HCT116 (cell line): ENCODE results near the gene CNKSR1. TPM values are rescaled to one million over a fixed set of nuclear protein-coding genes. Genes with fewer than 3 reads are reported as not detected.

Experiments used
- ATAC-seq: fragments of 200-7000 bp; cut with Tn5 transposase; 2 replicates; pipeline ENCODE4 v1.9.1; 2020; ENCODE audit warnings: mild to moderate bottlenecking, moderate library complexity
- BruUV-seq: library from RNA; stranded (reverse); fragments of 400-500 nt; replicated peaks from 2 replicates; lab custom pipeline; 2021; lab: Mats Ljungman, UMichigan
- CTCF ChIA-PET: fragments of 300-600 bp; sonication (Branson Sonifier 250); formaldehyde crosslinking; loops from one replicate; lab custom pipeline; 2021; ENCODE audit warnings: antibody characterized with exemption; lab: Charles Lee
- POLR2A ChIA-PET: fragments of 300-600, 350-600 bp; sonication (Branson Sonifier 250); formaldehyde crosslinking; loops from one replicate; lab custom pipeline; 2021; ENCODE audit warnings: antibody characterized with exemption; lab: Charles Lee
- RAD21 ChIA-PET, 2 experiments: fragments of 300-600 bp; sonication (Branson Sonifier 250); formaldehyde crosslinking; loops; one replicate each; lab custom pipeline; 2023; ENCODE audit warnings: low total read pairs in 2 of 2; ENCODE audit not compliant: uncharacterized antibody in 2 of 2, unreplicated experiment in 2 of 2, low non-redundant PET in 1 of 2; lab: Charles Lee
- DNase-seq: peaks from one replicate; pipeline ENCODE4 v3.0.0-alpha.2; 2010; ENCODE audit warnings: low read depth, low spot score
- H2AFZ ChIP-seq: fragments of 200-600 bp; shearing (Covaris generic), sonication (generic); 2 replicates; pipeline ENCODE4 v1.6.1; 2017; ENCODE audit warnings: low read depth, mixed run types, mixed read lengths, antibody characterized with exemption, low read length; ENCODE audit not compliant: poor library complexity, severe bottlenecking
- H3K27ac ChIP-seq: 2 replicates; pipeline ENCODE4 v1.5.1; 2012; ENCODE audit warnings: low read depth, low read length
- H3K27me3 ChIP-seq: fragments of 200-600 bp; sonication (generic); 2 replicates; pipeline ENCODE4 v1.6.1; 2016; ENCODE audit warnings: mixed run types, low read length, mixed read lengths; ENCODE audit not compliant: insufficient read depth
- H3K36me3 ChIP-seq, 2 experiments: fragments of 200-500 bp in 1 of 2; fragments of 200-600 bp in 1 of 2; sonication (Bioruptor generic) in 1 of 2; sonication (generic) in 1 of 2; 2 replicates each; pipeline versions ENCODE4 v1.5.1 to v1.6.1; 2014 to 2016; ENCODE audit warnings: low read length in 2 of 2, inconsistent platforms in 1 of 2, mixed read lengths in 1 of 2, mixed run types in 1 of 2; ENCODE audit not compliant: insufficient read depth in 2 of 2, control insufficient read depth in 1 of 2
- H3K4me1 ChIP-seq, 2 experiments: fragments of 200-600 bp in 1 of 2; sonication (generic) in 1 of 2; 2 replicates each; pipeline versions ENCODE4 v1.5.1 to v1.6.1; 2012 to 2017; ENCODE audit warnings: low read length in 2 of 2, inconsistent platforms in 1 of 2, mild to moderate bottlenecking in 1 of 2, mixed read lengths in 1 of 2, mixed run types in 1 of 2, moderate library complexity in 1 of 2; ENCODE audit not compliant: insufficient read depth in 2 of 2, control insufficient read depth in 1 of 2
- H3K4me2 ChIP-seq: fragments of 200-600 bp; sonication (generic); 2 replicates; pipeline ENCODE4 v1.6.1; 2017; ENCODE audit warnings: mixed run types, low read length, mixed read lengths
- H3K4me3 ChIP-seq, 2 experiments: fragments of 200-600 bp in 1 of 2; sonication (generic) in 1 of 2; replicated peaks in 1 of 2; 2 replicates each; pipeline ENCODE4 v1.5.1; 2011 to 2016; ENCODE audit warnings: low read length in 2 of 2, control low read depth in 1 of 2, low read depth in 1 of 2, mild to moderate bottlenecking in 1 of 2, mixed read lengths in 1 of 2, mixed run types in 1 of 2
- H3K79me2 ChIP-seq: fragments of 200-600 bp; sonication (generic); 2 replicates; pipeline ENCODE4 v1.6.1; 2017; ENCODE audit warnings: mild to moderate bottlenecking, mixed run types, low read length, moderate library complexity, mixed read lengths; ENCODE audit not compliant: insufficient read depth
- H3K9ac ChIP-seq: fragments of 200-600 bp; sonication (generic); 2 replicates; pipeline ENCODE4 v1.6.1; 2016; ENCODE audit warnings: low read length, mixed read lengths
- H3K9me2 ChIP-seq: fragments of 200-600 bp; sonication (generic), shearing (Covaris generic); 2 replicates; pipeline ENCODE4 v1.6.1; 2017; ENCODE audit warnings: mixed run types, mild to moderate bottlenecking, moderate library complexity; ENCODE audit not compliant: insufficient read depth
- H3K9me3 ChIP-seq, 2 experiments: fragments of 200-500 bp in 1 of 2; fragments of 200-600 bp in 1 of 2; sonication (Bioruptor generic) in 1 of 2; sonication (generic) in 1 of 2; 2 replicates each; pipeline ENCODE4 v1.6.1; 2014 to 2017; ENCODE audit warnings: low read length in 2 of 2, mixed read lengths in 2 of 2, inconsistent platforms in 1 of 2, low read depth in 1 of 2, mild to moderate bottlenecking in 1 of 2, mixed run types in 1 of 2, moderate library complexity in 1 of 2; ENCODE audit not compliant: control insufficient read depth in 1 of 2, insufficient read depth in 1 of 2
- H4K20me1 ChIP-seq: fragments of 200-600 bp; sonication (generic), shearing (Covaris generic); 2 replicates; pipeline ENCODE4 v1.6.1; 2017; ENCODE audit warnings: mixed run types, mild to moderate bottlenecking, moderate library complexity; ENCODE audit not compliant: insufficient read depth
- EZH2 ChIP-seq: fragments of 200-600 bp; sonication (generic); IDR thresholded peaks from 2 replicates; pipeline ENCODE4 v1.6.1; 2017; ENCODE audit warnings: antibody characterized with exemption, mixed run types
- JUND ChIP-seq: IDR thresholded peaks from 2 replicates; pipeline ENCODE4 v1.6.1; 2012
- POLR2A ChIP-seq: IDR thresholded peaks from 2 replicates; pipeline ENCODE4 v1.7.0; 2011; ENCODE audit warnings: borderline replicate concordance; ENCODE audit not compliant: insufficient read depth, insufficient read length; ENCODE audit errors: extremely low read depth
- RAD21 ChIP-seq: IDR thresholded peaks from 2 replicates; pipeline ENCODE4 v1.6.1; 2012; ENCODE audit warnings: low read depth, mild to moderate bottlenecking
- REST ChIP-seq: IDR thresholded peaks from 2 replicates; pipeline ENCODE4 v1.6.1; 2012; ENCODE audit warnings: low read depth
- SRF ChIP-seq: IDR thresholded peaks from 2 replicates; pipeline ENCODE4 v1.6.1; 2012; ENCODE audit warnings: low read depth
- YY1 ChIP-seq: IDR thresholded peaks from 2 replicates; pipeline ENCODE4 v1.6.1; 2011; ENCODE audit warnings: low read length, low read depth, moderate library complexity, mild to moderate bottlenecking; ENCODE audit not compliant: insufficient replicate concordance; ENCODE audit errors: extremely low read depth
- intact Hi-C: fragments of 100-400 bp; cut with micrococcal nuclease; formaldehyde crosslinking; loops from 2 replicates; pipeline ENCODE4 v1.10.0; 2022
- total RNA-seq: library from RNA; stranded (reverse); gene quantifications from one replicate; pipeline ENCODE4 v1.2.1, GENCODE V29; 2021; ENCODE audit not compliant: unreplicated experiment

CNKSR1 gene
- total RNA-seq, 1 experiment from 2014 or later: 26.6 TPM

DNA sequence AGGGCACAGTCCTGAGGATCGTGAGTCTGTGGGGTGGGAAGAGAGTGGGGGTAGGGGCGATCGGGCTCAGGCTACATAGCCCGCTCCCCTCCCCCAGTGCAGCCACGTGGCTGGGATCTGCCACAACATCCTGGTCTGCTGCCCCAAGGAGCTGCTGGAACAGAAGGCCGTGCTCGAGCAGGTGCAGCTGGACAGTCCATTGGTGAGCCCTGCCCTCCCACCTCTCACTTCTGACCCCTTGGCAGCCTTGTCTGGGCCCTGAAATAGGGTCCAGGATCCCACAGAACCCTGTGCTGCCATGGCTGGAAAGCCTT is 5.0 kb downstream of the CNKSR1 start (continued):
- no peak for TF ChIP-seq REST
- TF ChIP-seq, all 23 proteins: peak for 0

- intact Hi-C loops: no loop called here
These were observed 6.8 kb downstream of the CNKSR1 start for GRCh38 chr1:26184086-26184485.

DNA sequence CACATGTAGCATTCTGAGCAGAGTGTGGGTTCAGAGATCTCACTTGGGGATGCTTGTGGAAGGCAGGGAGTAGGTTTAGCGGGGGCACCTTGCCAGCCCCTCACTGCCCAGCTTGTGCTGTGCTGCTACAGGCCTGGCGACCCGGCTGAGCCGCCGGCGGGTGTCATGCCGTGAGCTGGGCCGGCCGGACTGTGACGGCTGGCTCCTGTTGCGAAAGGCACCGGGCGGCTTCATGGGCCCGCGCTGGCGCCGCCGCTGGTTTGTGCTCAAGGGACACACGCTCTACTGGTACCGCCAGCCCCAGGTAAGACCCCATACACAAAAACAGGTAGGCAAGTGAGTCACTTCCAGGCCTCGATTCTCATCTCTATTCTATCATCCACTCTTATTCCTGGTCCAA is 7.6 kb downstream of the CNKSR1 start:
- ChIA-PET POLR2A (no interaction called here), CTCF (interaction anchor here (1.4 kb wide), 1 partner anchor 15 kb away, joined by 3 read pairs; the partner anchor contains the start of gene ZNF593)
- DNase-seq: no peak
- Histone ChIP-seq H3K79me2 (no peaks in the 10 kb centered on the region), H3K9me2 (no peaks in the 10 kb centered on the region)
- TF ChIP-seq JUND (no peak), SRF (no peak), YY1 (no peak), POLR2A (no peak)
- TF ChIP-seq, all 23 proteins: peak for 0
- peaks cover 0 to 6% of the 10 kb centered on the region in 2 experiments; a peak in 2 of 4 replicates for H3K4me1 ChIP-seq
- H4K20me1 ChIP-seq: no peaks in the 10 kb centered on the region
- no peaks in the 10 kb centered on the region; a peak in 1 of 4 replicates for H3K36me3 ChIP-seq
- H3K27me3 ChIP-seq: no peaks in the 10 kb centered on the region
- intact Hi-C loops: no loop called here
- BruUV-seq: no TSS peak
- no peak for ATAC-seq
- no peak overlapping the region for H3K4me2 ChIP-seq
- no peak overlapping the region for H3K27ac ChIP-seq
- RAD21 ChIA-PET: no interaction called here
- no peak overlapping the region for H3K4me3 ChIP-seq
- H3K9ac ChIP-seq: no peak overlapping the region
- H2AFZ ChIP-seq: no peak overlapping the region
- no peaks in the 10 kb centered on the region for H3K9me3 ChIP-seq

More at GRCh38 chr1:26184086-26184485, 6.8 kb downstream of the CNKSR1 start:
- no peaks in the 10 kb centered on the region for H4K20me1 ChIP-seq
- POLR2A ChIA-PET: no interaction called here
- DNase-seq (no peak), ATAC-seq (no peak)
- RAD21 ChIA-PET: no interaction called here
- H3K4me3 ChIP-seq: no peak overlapping the region
- no peaks in the 10 kb centered on the region; a peak in 1 of 4 replicates for H3K36me3 ChIP-seq
- CTCF ChIA-PET: interaction anchor here (1.4 kb wide), 1 partner anchor 14 kb away, joined by 3 read pairs; the partner anchor contains the start of gene ZNF593
- TF ChIP-seq RAD21 (no peak), EZH2 (no peak), SRF (no peak)
- H3K27me3 ChIP-seq: no peaks in the 10 kb centered on the region
- H3K9me2 ChIP-seq: no peaks in the 10 kb centered on the region
- no peak overlapping the region for H3K27ac ChIP-seq
- no peak overlapping the region for H3K9ac ChIP-seq
- no peaks in the 10 kb centered on the region for H3K9me3 ChIP-seq
- H2AFZ ChIP-seq: no peak overlapping the region
- H3K4me2 ChIP-seq: no peak overlapping the region
- H3K4me1 ChIP-seq: peaks cover 0 to 6% of the 10 kb centered on the region in 2 experiments; a peak in 2 of 4 replicates
- BruUV-seq: no TSS peak
- H3K79me2 ChIP-seq: no peaks in the 10 kb centered on the region
